Activated T-cell treated with anti-CD3 and anti-CD28 coated beads for 1 hour (primary cell): ENCODE measurements around the gene SBF1.
"Not testable (repeated sequence)": the region's sequence is repeated elsewhere in the genome, so short reads cannot be mapped to it uniquely, and the experiment has no call there.

Experiments used
- DNase-seq: peaks from one replicate; pipeline ENCODE4 v3.0.0-alpha.2; 2020; ENCODE audit warnings: low read depth

The SBF1 gene

GRCh38 chr22:50398831-50399648 lies 75.8 kb downstream of the SBF1 start:
- no peak for DNase-seq

DNA sequence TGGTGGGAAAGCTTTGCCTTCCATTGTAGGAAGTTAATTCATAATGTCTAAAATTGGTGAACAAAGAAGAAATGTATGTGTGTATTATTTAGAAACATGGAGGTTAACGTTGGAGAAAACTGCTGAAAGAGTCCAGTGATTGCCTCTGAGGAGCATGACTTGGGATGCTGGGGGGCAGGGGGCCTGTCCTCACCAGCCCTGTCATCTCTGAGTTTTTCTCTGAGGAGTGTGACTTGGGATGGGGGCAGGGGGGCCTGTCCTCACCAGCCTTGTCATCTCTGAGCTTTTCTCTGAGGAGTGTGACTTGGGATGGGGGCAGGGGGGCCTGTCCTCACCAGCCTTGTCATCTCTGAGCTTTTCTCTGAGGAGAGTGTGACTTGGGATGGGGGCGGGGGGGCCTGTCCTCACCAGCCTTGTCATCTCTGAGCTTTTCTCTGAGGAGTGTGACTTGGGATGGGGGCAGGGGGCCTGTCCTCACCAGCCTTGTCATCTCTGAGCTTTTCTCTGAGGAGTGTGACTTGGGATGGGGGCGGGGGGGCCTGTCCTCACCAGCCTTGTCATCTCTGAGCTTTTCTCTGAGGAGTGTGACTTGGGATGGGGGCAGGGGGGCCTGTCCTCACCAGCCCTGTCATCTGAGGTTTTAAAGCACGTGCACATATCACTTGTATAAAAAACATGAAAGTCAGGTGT lies 77.3 kb downstream of the SBF1 start:
- DNase-seq: not testable (repeated sequence)

GRCh38 chr22:50396751-50397370 lies 78.0 kb downstream of the SBF1 start:
- no peak for DNase-seq
